ENCODE measurements around the gene NGEF.

Gene NGEF

GRCh38 chr2:233013027-233013461, at the start of gene NGEF:
NGEF (minus strand) TSS chr2:233013256; CDS start chr2:232974890, 38,366 bp downstream.
- TF ChIP-seq ZFX (IDR thresholded peaks at IDR 0.05) (no peak), CTCF (conservative IDR thresholded peaks at IDR 0.05) (no peak)
- H3K27ac ChIP-seq = no peak within 1 kb of the TSS

- TF ChIP-seq CTCF (conservative IDR thresholded peaks at IDR 0.05) = no peak
- TF ChIP-seq ZFX (IDR thresholded peaks at IDR 0.05) = no peak
- no peak overlapping the region for H3K27ac ChIP-seq
Measured at GRCh38 chr2:233062451-233062850, 49.4 kb upstream of the NGEF start.

GRCh38 chr2:233061591-233062450, 48.8 kb upstream of the NGEF start:
- TF ChIP-seq ZFX (IDR thresholded peaks at IDR 0.05) (no peak), CTCF (conservative IDR thresholded peaks at IDR 0.05) (no peak)
- H3K27ac ChIP-seq = no peak overlapping the region

- H3K27ac ChIP-seq = no peak overlapping the region
- TF ChIP-seq ZFX (IDR thresholded peaks at IDR 0.05) (no peak), CTCF (conservative IDR thresholded peaks at IDR 0.05) (no peak)
Measured at GRCh38 chr2:233060980-233061590, 48.0 kb upstream of the NGEF start.

- H3K27ac ChIP-seq = no peak overlapping the region
Measured at GRCh38 chr2:233060501-233060979, 47.5 kb upstream of the NGEF start.

GRCh38 chr2:233059797-233060500, 46.9 kb upstream of the NGEF start, which contains the start of gene INPP5D:
INPP5D (plus strand) TSS chr2:233060342; CDS start chr2:233060479, 137 bp downstream.
- no peak within 1 kb of the TSS for H3K27ac ChIP-seq
- TF ChIP-seq ZFX (IDR thresholded peaks at IDR 0.05) = no peak
- TF ChIP-seq CTCF (conservative IDR thresholded peaks at IDR 0.05) = no peak

More at GRCh38 chr2:233060501-233060979, 47.5 kb upstream of the NGEF start:
- TF ChIP-seq CTCF (conservative IDR thresholded peaks at IDR 0.05) (no peak), ZFX (IDR thresholded peaks at IDR 0.05) (no peak)

GRCh38 chr2:233059547-233059796, 46.4 kb upstream of the NGEF start:
- no peak overlapping the region for H3K27ac ChIP-seq
- TF ChIP-seq ZFX (IDR thresholded peaks at IDR 0.05) = no peak
- TF ChIP-seq CTCF (conservative IDR thresholded peaks at IDR 0.05) = no peak
